Trophoblast cell (in vitro differentiated cells and primary cell): ENCODE data around the gene GLT6D1.

Source experiments
- DNase-seq, 2 donors: peaks; one replicate each; pipeline ENCODE4 v3.0.0-alpha.2; 2016
- H2AFZ ChIP-seq: 2 replicates; pipeline ENCODE4 v1.6.1; 2013; ENCODE audit warnings: low read length, moderate library complexity, mild to moderate bottlenecking; ENCODE audit not compliant: insufficient read depth, poor library complexity
- H2AK5ac ChIP-seq: 2 replicates; pipeline ENCODE4 v1.6.1; 2013; ENCODE audit warnings: mild to moderate bottlenecking, low read length
- H2BK120ac ChIP-seq: 2 replicates; pipeline ENCODE4 v1.6.1; 2013; ENCODE audit warnings: low read length, mild to moderate bottlenecking, moderate library complexity; ENCODE audit not compliant: insufficient read depth, poor library complexity
- H2BK12ac ChIP-seq: 2 replicates; pipeline ENCODE4 v1.6.1; 2013; ENCODE audit warnings: mild to moderate bottlenecking, low read length, moderate library complexity
- H2BK5ac ChIP-seq: 2 replicates; pipeline ENCODE4 v1.6.1; 2013; ENCODE audit warnings: low read length, low read depth, moderate library complexity, mild to moderate bottlenecking; ENCODE audit not compliant: poor library complexity
- H3K14ac ChIP-seq: 2 replicates; pipeline ENCODE4 v1.6.1; 2013; ENCODE audit warnings: mild to moderate bottlenecking, low read length
- H3K18ac ChIP-seq: 2 replicates; pipeline ENCODE4 v1.6.1; 2013; ENCODE audit warnings: mild to moderate bottlenecking, low read length
- H3K23ac ChIP-seq: 2 replicates; pipeline ENCODE4 v1.6.1; 2013; ENCODE audit warnings: low read length
- H3K27ac ChIP-seq: 2 replicates; pipeline ENCODE4 v1.5.1; 2013; ENCODE audit warnings: low read depth, mild to moderate bottlenecking, inconsistent platforms, low read length, moderate library complexity
- H3K27me3 ChIP-seq: 2 replicates; pipeline ENCODE4 v1.6.1; 2013; ENCODE audit warnings: inconsistent platforms, mild to moderate bottlenecking, low read length, moderate library complexity; ENCODE audit not compliant: insufficient read depth
- H3K36me3 ChIP-seq, 2 experiments: 1 replicate in 1 of 2; 2 replicates in 1 of 2; pipeline ENCODE4 v1.6.1; 2013; ENCODE audit warnings: low read length in 2 of 2, mild to moderate bottlenecking in 2 of 2, moderate library complexity in 1 of 2; ENCODE audit not compliant: insufficient read depth in 2 of 2, control insufficient read depth in 1 of 2
- H3K4ac ChIP-seq: 2 replicates; pipeline ENCODE4 v1.6.1; 2013; ENCODE audit warnings: low read depth, mild to moderate bottlenecking, low read length, moderate library complexity
- H3K4me1 ChIP-seq, 2 experiments: 1 replicate in 1 of 2; 2 replicates in 1 of 2; pipeline ENCODE4 v1.6.1; 2013; ENCODE audit warnings: low read length in 2 of 2, mild to moderate bottlenecking in 2 of 2, moderate library complexity in 1 of 2; ENCODE audit not compliant: insufficient read depth in 2 of 2, control insufficient read depth in 1 of 2
- H3K4me2 ChIP-seq: 2 replicates; pipeline ENCODE4 v1.6.1; 2013; ENCODE audit warnings: inconsistent platforms, mild to moderate bottlenecking, low read length, moderate library complexity
- H3K4me3 ChIP-seq: 2 replicates; pipeline ENCODE4 v1.5.1; 2013; ENCODE audit warnings: mild to moderate bottlenecking, low read depth, low read length, inconsistent platforms
- H3K79me1 ChIP-seq: one replicate; pipeline ENCODE4 v1.6.1; 2013; ENCODE audit warnings: low read length
- H3K79me2 ChIP-seq: 2 replicates; pipeline ENCODE4 v1.6.1; 2013; ENCODE audit warnings: low read length, mild to moderate bottlenecking; ENCODE audit not compliant: control insufficient read depth, insufficient read depth, poor library complexity
- H3K9ac ChIP-seq: 2 replicates; pipeline ENCODE4 v1.6.1; 2013; ENCODE audit warnings: mild to moderate bottlenecking, low read length
- H3K9me3 ChIP-seq: 2 replicates; pipeline ENCODE4 v1.6.1; 2013; ENCODE audit warnings: low read depth, mild to moderate bottlenecking, control low read depth, inconsistent platforms, low read length; ENCODE audit not compliant: insufficient read depth
- H4K12ac ChIP-seq: 2 replicates; pipeline ENCODE4 v1.6.1; 2013; ENCODE audit warnings: low read depth, mild to moderate bottlenecking, low read length, moderate library complexity
- H4K8ac ChIP-seq: 2 replicates; pipeline ENCODE4 v1.6.1; 2013; ENCODE audit warnings: low read depth, mild to moderate bottlenecking, low read length, moderate library complexity
- H4K91ac ChIP-seq: one replicate; pipeline ENCODE4 v1.6.1; 2013; ENCODE audit warnings: low read depth, mild to moderate bottlenecking, low read length, moderate library complexity
- WGBS: extraction: QIAGEN DNeasy Blood & Tissue Kit; methylation state at CpG from one replicate; pipeline ENCODE4 v1.1.7; 2013; ENCODE audit warnings: missing lambda C conversion rate; ENCODE audit not compliant: insufficient read length, insufficient coverage; ENCODE audit errors: extremely low coverage; 5-methylcytosine and 5-hydroxymethylcytosine counted together

The GLT6D1 gene

DNA sequence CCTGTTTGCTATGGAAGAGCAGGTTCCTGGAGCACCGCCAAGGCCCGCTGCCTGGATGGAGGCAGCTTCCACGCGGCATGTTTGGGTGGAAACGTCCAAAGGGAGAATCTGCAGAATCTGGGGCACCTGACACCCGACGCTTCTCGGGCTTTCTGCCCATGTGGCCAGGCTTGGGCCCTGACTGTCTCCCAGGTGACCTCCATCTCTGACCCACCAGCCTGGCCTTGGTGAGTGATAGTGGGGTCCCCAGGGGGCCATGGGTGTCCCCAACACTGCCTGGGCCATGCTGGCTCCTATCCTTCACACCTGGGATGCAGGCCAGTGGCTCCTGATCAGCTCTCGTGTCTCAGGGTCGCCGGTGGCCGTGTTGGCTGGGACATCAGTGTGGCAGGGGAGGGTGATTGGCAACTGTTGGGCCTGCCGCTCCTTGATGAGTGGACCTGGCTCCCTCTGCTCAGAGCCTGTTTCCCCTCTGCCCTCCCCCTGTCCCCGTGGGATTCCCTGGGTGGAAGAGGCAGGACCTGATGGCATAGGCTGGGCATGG is 34.0 kb downstream of the GLT6D1 start:
- Histone ChIP-seq H3K27ac (no peak overlapping the region), H2AK5ac (no peak overlapping the region), H3K4me2 (no peak overlapping the region), H3K4ac (no peak overlapping the region), H2BK12ac (no peak overlapping the region), H3K23ac (no peak overlapping the region), H2BK120ac (no peak overlapping the region), H3K9me3 (no peaks in the 10 kb centered on the region), H3K18ac (no peak overlapping the region), H3K79me2 (no peaks in the 10 kb centered on the region), H3K79me1 (no peaks in the 10 kb centered on the region), H4K8ac (no peak overlapping the region), H4K91ac (no peak overlapping the region), H3K14ac (no peak overlapping the region), H2BK5ac (no peak overlapping the region), H3K4me3 (no peak overlapping the region), H4K12ac (no peak overlapping the region), H3K27me3 (no peaks in the 10 kb centered on the region), H3K9ac (no peak overlapping the region), H2AFZ (no peak overlapping the region), H3K4me1 (no peaks in the 10 kb centered on the region), H3K36me3 (no peaks in the 10 kb centered on the region)
- no peak for DNase-seq
- WGBS = no CpG with 5 or more reads among the region's 14 CpGs

DNA sequence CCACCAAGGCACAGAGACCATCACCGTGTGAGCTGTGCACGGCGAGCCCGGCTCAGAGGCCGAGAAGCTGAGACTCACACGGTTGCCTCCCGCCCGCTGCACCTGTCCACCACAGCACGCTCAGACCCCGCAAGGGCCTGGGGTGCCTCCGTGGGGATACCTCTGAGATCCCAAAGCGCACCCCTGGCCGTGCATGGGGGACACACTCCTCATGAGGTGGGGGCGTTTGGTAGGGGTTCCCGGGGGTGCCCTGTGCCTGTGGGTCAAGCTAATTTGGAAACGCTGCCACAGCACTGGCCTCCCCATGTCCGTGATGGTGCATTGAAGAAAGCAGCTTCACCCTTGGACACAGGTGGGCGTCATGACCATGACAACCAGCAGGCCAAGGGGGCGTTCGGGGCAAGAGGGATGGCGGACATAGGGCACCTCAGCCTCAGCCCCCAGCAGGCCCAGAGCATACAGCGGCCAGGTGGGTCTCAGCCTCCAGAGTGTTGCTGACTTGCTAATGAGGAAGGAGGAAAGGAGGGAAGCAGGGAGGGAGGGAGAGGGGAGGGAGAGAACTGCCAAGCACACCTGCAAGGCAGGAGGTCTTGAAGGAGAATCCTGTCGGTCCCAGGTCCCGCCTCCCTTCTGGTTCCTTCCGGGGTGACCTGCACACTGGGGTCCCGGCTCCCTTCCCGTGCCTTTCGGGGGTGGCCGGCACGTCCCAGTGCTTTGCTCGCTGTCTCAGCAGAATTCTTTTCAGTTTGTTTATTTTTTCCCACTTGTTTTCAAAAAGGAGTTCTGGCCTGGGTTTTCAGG is 34.7 kb downstream of the GLT6D1 start:
- DNase-seq = no peak
- Histone ChIP-seq H2BK120ac (no peak overlapping the region), H2AFZ (no peak overlapping the region), H3K4me1 (no peaks in the 10 kb centered on the region), H3K4me3 (peak overlapping the region; percentile 3), H3K14ac (no peak overlapping the region), H3K4me2 (no peak overlapping the region), H3K27ac (no peak overlapping the region), H3K18ac (no peak overlapping the region), H4K91ac (no peak overlapping the region), H3K36me3 (no peaks in the 10 kb centered on the region), H4K12ac (no peak overlapping the region), H3K79me1 (no peaks in the 10 kb centered on the region), H2BK5ac (no peak overlapping the region), H4K8ac (no peak overlapping the region), H3K4ac (no peak overlapping the region), H3K79me2 (no peaks in the 10 kb centered on the region), H3K23ac (no peak overlapping the region), H2BK12ac (no peak overlapping the region), H2AK5ac (no peak overlapping the region), H3K9me3 (no peaks in the 10 kb centered on the region), H3K9ac (no peak overlapping the region), H3K27me3 (no peaks in the 10 kb centered on the region)
- WGBS = no CpG with 5 or more reads among the region's 31 CpGs

DNA sequence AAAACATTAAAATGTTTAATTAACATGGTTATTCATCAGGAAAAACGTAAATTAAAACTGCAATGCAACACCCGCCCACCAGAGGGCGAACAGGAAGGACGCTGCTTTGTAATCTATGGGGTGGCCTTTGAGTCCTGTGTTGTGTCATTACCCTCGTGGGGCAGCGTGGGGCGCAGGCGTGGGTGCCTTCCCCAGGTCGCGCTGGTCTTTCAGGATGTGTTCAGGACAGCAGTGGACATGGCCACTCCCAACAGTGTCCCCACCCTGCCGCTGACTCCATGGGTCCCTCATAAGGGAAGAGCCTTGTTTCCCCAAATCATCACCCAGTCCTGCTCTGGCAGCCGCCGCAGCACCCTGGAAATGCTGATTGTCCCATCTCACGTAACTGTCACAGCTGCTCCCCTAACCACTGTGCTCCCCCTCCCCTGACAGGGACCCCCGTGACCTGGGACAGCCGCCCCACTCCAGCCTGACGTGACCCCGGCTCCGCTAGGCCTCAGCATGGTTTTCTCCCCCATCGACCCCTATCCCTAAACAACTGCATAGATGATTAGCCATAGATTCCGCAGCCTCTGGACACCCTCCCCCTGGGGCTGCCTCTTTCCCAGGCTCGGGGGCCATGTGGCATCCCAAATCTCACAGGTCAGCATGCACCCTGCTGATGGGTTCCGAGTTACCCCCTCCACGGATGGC is 36.4 kb downstream of the GLT6D1 start:
- Histone ChIP-seq H3K23ac (no peak overlapping the region), H3K4me3 (no peak overlapping the region), H2BK120ac (no peak overlapping the region), H4K91ac (no peak overlapping the region), H2BK12ac (peak overlapping the region; percentile 8), H3K36me3 (no peaks in the 10 kb centered on the region), H3K27me3 (no peaks in the 10 kb centered on the region), H3K4me2 (no peak overlapping the region), H4K8ac (no peak overlapping the region), H4K12ac (no peak overlapping the region), H2AFZ (no peak overlapping the region), H2BK5ac (no peak overlapping the region), H3K79me2 (no peaks in the 10 kb centered on the region), H3K9me3 (no peaks in the 10 kb centered on the region), H3K4ac (no peak overlapping the region), H3K79me1 (no peaks in the 10 kb centered on the region), H3K14ac (no peak overlapping the region), H2AK5ac (no peak overlapping the region), H3K27ac (no peak overlapping the region), H3K4me1 (no peaks in the 10 kb centered on the region), H3K9ac (no peak overlapping the region), H3K18ac (no peak overlapping the region)
- no CpG with 5 or more reads among the region's 24 CpGs for WGBS
- DNase-seq = peak; percentile 6 to 68

DNA sequence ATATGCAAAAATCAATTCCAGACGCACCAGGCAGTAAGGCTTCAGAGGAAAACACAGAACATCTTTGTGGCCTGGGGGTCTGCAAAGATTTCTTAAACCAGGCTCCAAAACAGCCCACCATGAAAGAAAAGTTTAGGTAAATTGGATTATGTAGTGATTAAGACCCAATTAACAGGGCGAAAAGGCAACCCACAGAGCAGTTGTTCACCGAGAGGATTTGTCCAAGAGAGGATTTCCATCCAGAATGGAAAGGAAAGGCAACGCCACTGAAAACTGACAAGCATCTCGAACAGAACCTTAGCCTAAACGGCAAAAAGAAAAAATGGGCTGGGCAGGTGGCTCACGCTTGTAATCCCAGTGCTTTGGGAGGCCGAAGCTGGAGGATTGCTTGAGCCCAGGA is 37.4 kb downstream of the GLT6D1 start:
- Histone ChIP-seq H3K79me1 (no peaks in the 10 kb centered on the region), H3K4me1 (no peaks in the 10 kb centered on the region), H2AK5ac (no peak overlapping the region), H2BK12ac (no peak overlapping the region), H3K27me3 (no peaks in the 10 kb centered on the region), H2BK120ac (no peak overlapping the region), H3K9ac (no peak overlapping the region), H3K4me2 (no peak overlapping the region), H2BK5ac (no peak overlapping the region), H4K91ac (no peak overlapping the region), H3K27ac (no peak overlapping the region), H3K18ac (no peak overlapping the region), H4K8ac (no peak overlapping the region), H3K4me3 (no peak overlapping the region), H2AFZ (no peak overlapping the region), H3K4ac (no peak overlapping the region), H4K12ac (no peak overlapping the region), H3K9me3 (no peaks in the 10 kb centered on the region), H3K14ac (no peak overlapping the region), H3K36me3 (no peaks in the 10 kb centered on the region), H3K79me2 (no peaks in the 10 kb centered on the region), H3K23ac (no peak overlapping the region)
- no peak for DNase-seq
- no CpG with 5 or more reads among the region's 8 CpGs for WGBS
